ENCODE data around the gene ANKRD18A.
"Not testable (repeated sequence)": the region's sequence is repeated elsewhere in the genome, so short reads cannot be mapped to it uniquely, and the experiment has no call there.

Gene ANKRD18A

DNA sequence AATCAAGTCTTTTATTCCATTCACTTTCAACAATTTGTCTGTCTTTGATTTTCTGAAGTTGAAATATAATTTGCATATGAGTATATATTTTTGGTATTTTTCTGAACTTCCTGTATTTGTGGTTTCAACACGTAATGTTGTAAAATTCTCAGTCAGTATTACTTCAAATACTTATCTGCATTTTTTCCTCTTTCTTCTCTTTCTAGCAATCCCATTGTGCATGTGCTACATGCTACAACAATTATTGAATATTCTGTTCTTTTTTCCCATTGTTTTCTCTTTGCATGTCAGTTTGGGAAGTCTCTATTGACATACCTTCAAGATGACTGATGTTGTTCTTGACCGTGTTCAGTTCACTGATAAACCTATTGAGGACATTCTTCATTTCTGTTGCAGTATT lies 5.6 kb upstream of the ANKRD18A start:
- DNase-seq (ENCODE audit: low spot score): no peak

DNA sequence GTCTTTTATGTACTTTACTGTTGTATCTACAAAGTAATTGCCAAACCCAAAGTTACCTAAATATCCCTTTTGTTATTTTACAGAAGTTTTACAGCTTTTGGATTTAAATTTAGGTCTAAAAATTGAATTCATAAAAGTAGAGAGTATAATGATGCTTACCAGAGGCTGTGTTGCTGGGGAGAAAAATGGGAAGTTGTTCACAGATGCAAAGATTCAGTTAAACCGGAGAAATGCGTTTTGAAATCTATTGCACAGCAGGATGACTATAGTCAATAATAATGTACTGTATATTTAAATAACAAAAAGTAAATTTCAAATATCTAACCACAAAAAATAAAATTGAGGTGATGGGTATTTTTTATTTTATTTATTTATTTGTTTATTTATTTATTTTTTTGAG lies 2.6 kb upstream of the ANKRD18A start:
- no peak for DNase-seq (ENCODE audit: low spot score)

DNA sequence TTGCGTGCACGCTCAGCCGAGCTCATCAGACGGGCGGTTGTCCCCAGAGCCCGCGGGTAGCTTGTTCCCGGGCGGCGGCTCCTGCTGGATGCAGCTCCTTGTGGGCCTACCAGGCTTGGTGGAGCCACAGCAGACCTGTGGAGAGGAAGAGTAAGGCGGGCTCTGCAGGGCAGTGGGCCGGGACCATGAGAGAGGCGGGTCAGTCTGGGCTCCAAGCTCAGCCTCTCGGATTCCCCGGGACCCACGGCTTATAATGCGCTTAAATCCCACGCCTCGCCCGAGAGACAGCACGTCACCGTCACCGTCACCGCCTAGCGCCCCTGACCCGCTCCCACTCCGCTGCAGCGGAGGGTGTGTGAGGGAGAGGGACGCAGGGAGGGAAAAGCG lies 1.9 kb upstream of the ANKRD18A start:
- peak; percentile 29 for DNase-seq (ENCODE audit: low spot score)

DNA sequence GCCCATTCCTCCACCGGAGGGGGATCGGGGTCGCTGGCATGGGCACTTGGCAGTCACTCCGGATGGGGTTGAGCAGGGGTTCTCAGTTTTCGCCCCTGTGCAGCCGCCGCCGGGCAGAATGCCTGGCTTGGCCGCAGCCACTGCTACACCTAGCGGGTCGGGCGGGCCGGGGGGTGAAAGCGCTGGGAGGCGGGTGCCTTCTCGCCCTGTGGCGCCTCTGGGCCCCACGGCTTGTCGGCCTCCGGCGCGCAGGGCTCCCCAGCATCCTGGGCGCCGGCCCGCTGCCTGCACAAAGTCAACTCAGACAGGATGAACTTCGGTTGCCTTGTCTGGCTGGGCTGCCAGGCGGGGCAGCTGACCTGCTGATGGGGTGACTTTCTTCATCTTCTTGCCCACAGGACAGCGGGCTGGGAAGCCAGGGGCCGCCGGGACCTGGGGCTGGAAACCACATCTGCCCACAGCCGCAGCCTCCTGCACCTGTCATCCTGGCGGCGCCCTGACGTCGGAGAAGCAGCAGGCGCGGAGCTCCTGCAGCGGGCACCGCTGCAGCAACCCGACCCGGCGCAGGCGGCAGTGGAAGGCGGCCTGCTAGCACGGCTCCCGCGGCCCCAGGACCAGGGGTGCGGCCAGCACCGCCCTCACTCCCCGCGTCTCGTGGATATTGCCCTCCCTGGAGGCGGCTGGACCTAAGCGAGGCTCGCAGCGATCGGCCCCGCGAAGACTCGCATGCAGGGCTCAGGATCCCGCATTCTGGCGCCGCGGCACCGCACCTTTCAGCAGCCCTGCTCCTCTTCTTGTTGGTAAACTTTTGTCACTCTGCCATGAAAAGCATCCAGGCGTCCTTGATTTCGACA lies 1.3 kb upstream of the ANKRD18A start:
- peak; percentile 19 for DNase-seq (ENCODE audit: low spot score)

DNA sequence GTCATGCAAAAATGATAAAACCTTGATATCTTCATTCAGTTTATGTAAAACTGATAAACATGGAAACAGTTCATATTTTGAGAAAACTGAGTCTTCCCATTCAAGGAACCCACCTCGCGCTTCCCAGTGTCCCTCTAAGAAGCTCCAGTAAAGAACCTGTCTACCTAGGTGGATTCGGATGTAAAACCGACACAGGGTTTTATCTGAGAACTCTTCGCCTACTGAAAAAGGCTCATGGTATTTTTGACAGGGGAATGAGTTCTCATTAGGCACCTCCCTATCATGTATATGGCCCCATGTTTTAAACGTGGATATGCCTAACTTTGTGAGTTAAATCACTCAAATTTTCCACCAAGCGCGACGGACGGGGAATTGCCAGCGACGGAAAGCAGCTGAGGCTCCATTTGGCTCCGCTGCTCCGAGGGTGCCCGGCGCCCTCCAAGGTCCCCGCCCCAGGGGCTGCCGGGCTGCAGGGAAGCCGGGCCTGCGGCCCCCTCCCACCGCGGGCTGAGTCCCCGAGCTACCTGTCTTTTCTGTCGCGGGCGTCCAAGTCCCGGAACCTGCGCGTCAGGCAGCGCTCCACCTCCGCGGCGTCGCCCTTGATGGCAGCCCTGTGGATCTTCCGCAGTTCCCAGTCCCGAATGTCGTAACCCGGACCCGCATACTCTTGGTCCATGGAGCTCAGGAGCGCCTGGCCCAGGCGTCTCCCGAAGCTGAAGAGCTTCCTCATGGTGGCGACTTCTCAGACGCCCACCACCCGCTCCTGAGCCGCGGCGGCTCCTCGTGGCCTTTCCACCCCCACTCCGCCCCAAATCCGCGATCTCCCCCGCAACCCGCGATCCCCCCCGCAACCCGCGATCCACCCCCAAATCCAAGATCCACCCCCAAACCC lies 594 bp downstream of the ANKRD18A start:
- DNase-seq (ENCODE audit: low spot score): no peak

DNA sequence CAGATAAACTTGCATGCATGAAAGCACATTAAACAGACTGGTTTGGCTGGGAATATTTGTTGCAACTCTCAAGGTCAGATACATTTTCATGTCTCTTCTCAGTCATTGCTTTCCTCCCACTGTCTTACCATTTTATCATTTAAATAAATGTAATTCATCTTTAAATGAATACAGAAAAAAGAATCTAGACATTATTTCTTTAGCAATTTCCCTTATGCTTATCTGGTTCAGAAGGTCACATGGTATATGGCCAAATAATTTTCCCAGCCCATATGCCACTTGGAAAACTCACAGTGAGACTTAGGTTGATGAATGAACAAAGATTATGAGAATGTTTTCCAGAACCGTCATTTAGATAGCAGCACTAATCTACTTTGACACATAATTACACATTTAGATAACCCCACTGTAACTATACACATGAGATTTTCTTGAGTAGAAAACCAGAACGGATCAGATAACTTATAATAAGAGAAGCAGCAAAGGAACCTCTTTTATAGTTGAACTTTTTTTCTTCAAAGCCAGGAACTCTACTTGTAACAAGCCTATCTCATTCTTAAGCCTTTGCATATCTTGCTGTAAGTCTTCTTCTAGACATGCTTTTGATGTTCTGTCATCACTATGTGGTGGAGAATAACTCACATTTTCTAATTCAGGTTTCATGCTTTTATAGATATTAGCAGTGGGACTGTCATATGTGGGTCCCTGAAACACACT lies 22.2 kb downstream of the ANKRD18A start:
- not testable (repeated sequence) for DNase-seq (ENCODE audit: low spot score)

DNA sequence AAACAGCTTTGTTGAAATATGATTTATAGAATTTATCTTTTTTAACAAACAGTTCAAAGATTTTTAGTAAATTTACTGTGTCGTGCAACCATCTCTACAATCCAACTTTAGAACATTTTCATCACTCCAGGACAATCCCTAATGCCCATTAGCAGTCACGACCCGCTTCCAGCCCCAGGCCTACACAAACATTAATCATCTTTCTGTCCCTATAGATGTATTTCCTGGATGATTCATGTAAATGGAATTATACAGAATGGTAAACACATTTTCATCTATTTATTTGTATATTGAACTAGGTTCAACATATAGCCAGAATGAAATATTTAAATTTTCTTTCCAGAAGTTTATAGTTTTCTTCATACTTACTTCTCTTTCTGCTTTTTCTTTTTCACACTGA lies 25.3 kb downstream of the ANKRD18A start:
- not testable (repeated sequence) for DNase-seq (ENCODE audit: low spot score)

DNA sequence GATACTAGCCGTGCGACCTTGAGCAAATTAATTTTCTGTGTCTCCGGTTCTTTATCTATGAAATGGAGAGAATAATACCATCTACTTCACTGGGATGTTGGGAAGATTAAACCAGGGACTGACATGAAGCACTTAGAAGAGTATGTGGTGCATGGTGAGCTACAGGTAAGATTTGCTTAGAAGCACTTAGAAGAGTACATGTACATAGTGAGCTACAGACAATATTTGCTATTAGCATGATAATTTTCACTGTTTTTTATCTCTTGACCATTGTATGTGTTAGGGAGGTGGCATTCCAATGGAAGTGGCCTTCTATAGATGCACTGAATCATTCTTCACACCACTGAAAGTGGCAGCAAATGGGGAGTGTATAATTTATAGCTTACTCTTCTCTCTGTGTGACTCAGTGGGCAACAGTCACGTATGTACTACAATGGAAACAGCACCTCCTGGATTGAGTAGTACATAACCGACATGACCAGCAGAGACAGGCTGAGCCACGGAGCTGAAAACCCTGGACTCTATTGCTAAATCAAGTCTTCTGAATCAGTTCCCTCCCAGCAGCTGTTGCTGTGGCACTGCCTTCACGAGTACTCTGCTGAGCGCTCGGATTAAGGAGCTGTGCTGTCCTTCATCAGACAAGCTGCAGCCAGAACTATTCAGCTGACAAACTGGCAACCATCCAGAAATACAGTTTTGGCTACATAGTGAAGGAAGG lies 28.9 kb downstream of the ANKRD18A start:
- peak; percentile 40 for DNase-seq (ENCODE audit: low spot score)

DNA sequence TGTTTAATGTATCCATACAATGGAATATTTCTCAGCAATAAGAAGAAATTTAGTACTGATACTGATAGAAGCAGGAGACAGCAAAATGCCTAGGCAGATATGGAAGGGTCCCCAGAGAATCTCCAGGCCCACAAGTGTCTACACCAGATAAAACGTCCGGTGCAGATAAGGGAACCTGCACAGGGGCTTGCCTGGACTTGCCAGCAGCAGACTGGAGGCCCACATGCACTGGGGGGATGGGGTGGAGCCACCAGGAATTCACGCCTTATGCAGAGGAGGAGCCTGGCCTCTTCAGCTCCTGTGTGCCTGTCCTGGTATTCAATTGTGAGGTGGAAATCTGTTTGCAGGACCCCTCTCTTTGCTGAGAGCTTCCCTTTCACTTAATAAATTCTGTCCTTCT lies 36.6 kb downstream of the ANKRD18A start:
- not testable (repeated sequence) for DNase-seq (ENCODE audit: low spot score)

DNA sequence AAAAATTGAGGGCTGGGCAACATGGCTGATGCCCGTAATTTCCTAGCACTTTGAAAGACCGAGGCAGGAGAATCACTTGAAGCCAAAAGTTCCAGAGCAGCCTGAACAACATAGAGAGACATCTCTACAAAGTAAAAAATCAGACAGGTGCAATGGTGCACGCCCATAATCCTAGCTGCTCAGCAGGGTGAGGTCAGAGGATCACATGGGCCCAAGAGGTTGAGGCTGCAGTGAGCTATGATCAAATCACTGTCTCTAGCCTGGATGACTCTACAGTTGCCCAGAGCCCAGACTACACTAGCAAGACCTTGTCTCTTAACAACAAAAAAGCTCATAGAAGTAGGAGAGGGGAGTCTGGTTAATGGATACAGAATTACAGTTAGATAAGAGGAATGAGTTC lies 40.3 kb downstream of the ANKRD18A start:
- not testable (repeated sequence) for DNase-seq (ENCODE audit: low spot score)

DNA sequence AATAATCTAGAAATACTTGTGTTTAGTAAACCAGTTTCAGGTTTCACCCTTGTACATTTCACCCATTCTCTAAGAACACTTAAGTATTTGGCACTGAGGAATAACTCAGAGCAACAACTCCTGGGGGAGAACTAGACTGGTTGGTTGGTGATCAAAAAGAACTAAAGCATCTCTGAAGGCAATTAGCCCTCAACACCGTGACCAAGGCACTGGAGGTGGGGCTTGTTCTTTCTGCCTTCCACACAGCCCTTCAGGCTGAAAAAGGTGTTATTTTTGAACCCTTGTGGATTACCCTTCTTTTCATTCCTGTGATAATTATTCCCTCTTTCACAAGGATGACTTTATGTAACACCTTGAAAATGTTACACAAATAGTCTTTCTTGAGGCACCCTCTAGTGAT lies 44.2 kb downstream of the ANKRD18A start:
- not testable (repeated sequence) for DNase-seq (ENCODE audit: low spot score)

DNA sequence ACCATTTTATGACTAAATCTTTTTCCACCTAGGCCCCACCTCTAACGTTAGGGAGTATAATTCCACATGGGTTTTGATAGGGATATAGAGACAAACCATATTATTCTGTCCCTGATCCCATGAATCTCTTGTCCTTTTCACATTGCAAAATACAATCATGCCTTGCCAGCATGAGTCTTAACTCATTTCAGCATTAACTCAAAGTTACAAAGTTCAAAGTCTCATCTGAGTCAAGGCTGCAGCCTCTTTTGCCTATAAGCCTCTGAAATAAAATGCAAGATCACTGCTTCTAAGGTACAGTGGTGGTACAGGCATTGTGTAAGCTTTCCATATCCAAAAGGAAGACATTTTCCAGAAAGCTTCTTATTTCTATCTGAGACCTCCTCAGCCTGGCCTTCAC lies 54.3 kb downstream of the ANKRD18A start:
- not testable (repeated sequence) for DNase-seq (ENCODE audit: low spot score)

DNA sequence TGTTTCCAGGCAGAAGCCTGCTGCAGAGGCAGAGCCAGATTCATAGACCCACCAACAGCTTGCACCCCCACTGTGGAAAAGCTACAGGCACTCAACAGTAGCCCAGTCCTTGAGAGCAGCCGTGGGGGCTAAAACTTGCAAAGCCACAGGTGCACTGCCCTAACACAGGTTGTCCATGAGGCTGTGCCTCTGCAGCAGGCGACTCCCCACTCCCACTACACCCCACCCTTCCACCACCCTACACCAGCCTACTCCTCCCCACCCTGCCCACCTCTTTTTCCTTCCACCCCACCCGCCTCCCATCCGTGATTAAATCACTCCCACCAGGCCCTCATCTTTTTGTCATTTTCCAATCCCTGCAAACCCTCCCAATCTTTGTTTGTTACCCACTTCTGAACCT lies 55.2 kb downstream of the ANKRD18A start:
- DNase-seq (ENCODE audit: low spot score): not testable (repeated sequence)

DNA sequence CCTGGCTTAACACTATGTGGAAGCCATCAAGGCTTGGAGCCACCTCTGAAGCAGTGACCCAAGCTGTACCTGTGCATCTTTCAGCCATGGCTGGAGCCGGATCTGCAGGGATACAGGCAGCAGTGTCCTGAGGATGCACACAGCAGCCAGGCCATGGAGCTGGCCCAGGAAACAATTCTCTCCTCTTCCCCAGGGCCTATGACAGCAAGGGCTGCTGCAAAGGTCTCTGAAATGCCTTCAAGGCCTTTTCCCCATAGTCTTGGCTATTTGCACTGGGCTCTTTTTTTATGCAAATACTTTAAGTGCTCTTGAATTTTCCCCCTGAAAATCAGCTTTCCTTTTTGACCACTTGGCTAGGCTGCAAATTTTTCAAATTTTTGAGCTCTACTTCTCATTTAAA lies 56.5 kb downstream of the ANKRD18A start:
- not testable (repeated sequence) for DNase-seq (ENCODE audit: low spot score)

DNA sequence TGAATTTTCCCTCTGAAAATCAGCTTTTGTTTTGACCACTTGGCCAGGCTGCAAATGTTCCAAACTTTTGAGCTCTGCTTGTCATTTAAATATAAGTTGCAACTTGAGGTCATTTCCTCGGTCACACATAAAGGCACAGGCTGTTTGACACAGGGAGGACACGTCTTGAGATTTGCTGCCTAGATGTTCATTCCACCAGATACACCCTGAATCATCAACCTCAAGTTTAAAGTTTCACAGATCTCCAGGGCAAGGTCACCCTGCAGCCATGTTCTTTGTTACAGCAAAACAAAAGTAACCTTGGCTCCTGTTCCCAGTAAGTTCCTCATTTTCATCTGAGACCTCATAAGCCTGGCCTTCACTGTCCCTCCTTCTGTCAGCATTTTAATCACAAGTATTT lies 59.3 kb downstream of the ANKRD18A start:
- not testable (repeated sequence) for DNase-seq (ENCODE audit: low spot score)

DNA sequence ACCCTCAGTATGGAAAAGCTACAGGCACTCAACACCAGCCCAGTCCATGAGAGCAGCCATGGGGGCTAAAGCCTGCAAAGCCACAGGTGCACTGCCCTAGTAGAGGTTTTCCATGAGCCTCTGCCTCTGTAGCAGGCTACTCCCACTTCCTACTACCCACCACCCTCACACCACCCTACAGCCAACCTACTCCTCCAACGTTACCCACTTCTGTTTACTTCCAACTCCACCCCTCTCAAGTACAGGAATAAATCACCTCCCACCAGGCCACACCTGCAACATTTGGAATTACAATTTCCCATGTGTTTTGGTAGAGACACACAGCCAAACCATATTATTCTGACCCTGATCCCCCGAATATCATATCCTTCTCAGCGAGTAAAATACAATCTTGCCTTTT lies 61.2 kb downstream of the ANKRD18A start:
- DNase-seq (ENCODE audit: low spot score): not testable (repeated sequence)

DNA sequence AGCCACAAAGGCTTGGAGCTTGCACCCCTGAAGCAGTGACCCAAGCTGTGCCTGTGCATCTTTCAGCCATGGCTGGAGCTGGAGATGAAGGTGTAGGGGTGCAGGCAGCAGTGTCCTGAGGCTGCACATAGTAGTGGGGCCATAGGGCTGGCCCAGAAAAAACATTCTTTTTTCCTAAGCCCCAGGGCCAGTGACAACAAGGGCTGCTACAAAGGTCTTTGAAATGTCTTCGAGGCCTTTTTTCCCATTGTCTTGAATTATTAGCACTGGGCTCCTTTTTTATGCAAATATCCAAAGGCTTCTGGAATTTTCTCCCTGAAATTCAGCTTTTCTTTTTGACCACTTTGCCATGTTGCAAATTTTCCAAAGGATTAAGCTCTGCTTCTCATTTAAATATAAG lies 62.6 kb downstream of the ANKRD18A start:
- DNase-seq (ENCODE audit: low spot score): not testable (repeated sequence)

DNA sequence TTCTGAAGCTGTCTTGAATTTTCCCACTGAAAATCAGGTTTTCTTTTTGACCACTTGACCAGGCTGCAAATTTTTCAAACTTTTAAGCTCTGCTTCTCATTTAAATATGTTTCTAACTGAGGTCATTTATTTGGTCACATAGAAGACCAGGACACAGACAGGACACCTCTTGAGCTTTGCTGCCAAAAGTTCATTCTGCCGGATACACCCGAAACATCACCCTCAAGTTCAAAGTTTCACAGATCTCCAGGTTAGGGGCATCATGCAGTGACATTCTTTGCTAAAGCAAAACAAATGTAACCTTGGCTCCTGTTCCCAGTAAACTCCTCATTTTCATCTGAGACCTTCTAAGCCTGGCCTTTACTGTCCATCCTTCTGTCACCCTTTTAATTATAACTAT lies 65.4 kb downstream of the ANKRD18A start:
- not testable (repeated sequence) for DNase-seq (ENCODE audit: low spot score)

DNA sequence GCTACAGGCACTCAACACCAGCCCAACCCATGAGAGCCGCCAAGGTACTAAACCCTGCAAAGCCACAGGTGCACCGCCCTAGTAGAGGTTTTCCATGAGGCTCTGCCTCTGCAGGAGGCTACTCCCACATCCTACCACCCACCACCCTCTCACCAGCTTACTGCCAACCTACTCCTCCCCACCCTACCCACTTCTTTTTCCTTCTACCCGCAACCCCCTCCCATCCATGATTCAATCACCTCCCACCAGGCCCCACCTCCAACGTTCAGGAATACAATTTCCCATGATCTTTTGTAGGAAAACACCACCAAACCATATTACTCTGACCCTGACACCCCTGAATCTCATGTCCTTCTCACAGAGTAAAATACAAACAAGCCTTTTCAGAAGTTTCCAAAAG lies 67.4 kb downstream of the ANKRD18A start:
- DNase-seq (ENCODE audit: low spot score): not testable (repeated sequence)

DNA sequence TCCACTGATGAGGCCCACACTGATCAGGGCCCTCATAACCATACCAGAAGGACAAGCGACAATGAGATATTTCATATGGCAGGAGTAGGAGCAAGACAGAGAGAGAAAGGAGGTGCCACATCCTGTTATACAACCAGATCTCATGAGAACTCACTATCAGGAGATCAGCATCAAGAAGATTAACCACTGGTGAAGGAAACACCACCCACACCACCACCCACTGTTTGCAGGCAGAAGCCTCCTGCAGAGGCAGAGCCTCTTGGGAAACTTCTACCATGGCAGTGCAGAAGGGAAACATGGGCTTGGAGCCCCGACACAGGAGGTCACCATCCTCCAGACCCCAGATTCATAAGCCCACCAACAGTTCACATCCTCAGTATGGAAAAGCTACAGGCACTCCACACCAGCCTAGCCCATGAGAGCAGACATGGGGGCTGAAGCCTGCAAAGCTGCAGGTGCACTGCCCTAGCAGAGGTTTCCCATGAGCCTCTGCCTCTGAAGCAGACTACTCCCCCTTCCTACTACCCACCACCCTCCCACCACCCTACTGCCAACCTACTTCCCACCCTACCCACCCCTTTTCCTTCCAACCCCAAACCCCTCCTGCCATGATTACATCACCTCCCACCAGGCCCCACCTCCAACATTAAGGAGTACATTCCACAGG lies 73.8 kb downstream of the ANKRD18A start:
- DNase-seq (ENCODE audit: low spot score): not testable (repeated sequence)

DNA sequence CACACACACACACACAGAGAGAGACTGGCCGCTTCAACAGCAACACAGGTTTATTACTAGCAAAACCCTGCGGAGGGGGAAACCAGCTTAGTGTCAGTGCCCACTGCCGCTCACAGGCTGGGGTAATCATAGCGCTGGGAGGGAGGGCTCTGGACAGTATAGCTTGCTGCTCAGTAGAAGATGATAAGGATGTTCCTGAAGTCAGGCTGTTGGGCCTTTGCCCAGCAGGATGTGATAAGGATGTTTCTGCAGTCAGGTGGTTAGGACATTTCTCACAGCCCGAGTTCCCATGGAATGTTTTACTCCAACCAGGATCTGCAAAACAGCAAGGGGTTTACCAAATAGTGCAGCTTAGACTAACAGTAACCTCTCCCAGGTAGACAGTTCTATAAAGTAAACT lies 79.9 kb downstream of the ANKRD18A start:
- DNase-seq (ENCODE audit: low spot score): not testable (repeated sequence)

Measured in Ammon's horn (tissue), 1 donor.